ENCODE measurements around the gene ABCA7.

Gene ABCA7

DNA sequence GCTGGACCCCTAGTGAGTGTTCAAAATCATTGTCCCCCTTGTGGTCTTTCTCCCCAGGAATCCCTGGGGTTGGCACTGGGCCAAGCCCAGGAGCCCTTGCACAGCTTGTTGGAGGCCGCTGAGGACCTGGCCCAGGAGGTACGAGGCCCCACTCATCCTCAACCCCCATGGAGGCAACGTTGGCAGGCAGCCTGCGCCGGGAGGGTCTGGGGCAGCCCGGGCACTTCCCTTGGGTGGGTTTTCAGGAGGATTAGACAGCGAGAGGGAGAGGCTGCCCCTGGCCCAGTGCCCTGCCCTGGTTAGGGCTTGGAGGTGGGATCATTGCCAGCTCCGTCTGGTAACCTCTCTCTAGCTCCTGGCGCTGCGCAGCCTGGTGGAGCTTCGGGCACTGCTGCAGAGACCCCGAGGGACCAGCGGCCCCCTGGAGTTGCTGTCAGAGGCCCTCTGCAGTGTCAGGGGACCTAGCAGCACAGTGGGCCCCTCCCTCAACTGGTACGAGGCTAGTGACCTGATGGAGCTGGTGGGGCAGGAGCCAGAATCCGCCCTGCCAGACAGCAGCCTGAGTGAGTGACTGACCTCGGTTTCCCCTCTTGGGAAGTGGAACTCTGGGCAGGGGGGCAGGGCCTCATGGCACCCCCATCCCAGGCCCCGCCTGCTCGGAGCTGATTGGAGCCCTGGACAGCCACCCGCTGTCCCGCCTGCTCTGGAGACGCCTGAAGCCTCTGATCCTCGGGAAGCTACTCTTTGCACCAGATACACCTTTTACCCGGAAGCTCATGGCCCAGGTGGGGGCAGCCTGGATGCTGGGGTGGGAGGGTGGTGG lies 3.0 kb downstream of the ABCA7 start:
- no peak overlapping the region for H3K4me3 ChIP-seq (replicated peaks; ENCODE audit: low read depth, low read length)
- no peak for DNase-seq (ENCODE audit: low read depth)
- TF ChIP-seq, protein P1, sequence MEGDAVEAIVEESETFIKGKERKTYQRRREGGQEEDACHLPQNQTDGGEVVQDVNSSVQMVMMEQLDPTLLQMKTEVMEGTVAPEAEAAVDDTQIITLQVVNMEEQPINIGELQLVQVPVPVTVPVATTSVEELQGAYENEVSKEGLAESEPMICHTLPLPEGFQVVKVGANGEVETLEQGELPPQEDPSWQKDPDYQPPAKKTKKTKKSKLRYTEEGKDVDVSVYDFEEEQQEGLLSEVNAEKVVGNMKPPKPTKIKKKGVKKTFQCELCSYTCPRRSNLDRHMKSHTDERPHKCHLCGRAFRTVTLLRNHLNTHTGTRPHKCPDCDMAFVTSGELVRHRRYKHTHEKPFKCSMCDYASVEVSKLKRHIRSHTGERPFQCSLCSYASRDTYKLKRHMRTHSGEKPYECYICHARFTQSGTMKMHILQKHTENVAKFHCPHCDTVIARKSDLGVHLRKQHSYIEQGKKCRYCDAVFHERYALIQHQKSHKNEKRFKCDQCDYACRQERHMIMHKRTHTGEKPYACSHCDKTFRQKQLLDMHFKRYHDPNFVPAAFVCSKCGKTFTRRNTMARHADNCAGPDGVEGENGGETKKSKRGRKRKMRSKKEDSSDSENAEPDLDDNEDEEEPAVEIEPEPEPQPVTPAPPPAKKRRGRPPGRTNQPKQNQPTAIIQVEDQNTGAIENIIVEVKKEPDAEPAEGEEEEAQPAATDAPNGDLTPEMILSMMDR (IDR thresholded peaks at IDR 0.05; ENCODE audit: low read length, missing control alignments), result no peak

DNA sequence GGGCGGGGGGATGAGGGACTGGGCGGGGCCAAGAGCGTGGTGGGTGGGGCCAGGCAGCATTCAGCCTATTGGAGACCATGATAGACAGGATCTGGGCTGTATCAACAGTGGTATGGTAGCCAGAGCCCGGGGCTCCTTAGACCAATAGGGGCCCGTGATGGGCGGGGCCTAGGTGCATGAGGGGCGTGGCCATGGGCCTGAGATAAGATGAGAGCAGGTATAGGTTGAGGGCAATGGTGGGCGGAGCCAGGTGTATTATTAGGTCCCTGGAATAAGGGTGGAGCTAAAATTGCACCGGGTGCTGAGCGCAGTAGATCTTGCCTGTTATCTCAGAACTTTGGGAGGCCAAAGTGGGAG lies 5.3 kb downstream of the ABCA7 start:
- TF ChIP-seq, protein P1 (IDR thresholded peaks at IDR 0.05; ENCODE audit: low read length, missing control alignments), result no peak
- DNase-seq (ENCODE audit: low read depth), result no peak
- no peak overlapping the region for H3K4me3 ChIP-seq (replicated peaks; ENCODE audit: low read depth, low read length)

DNA sequence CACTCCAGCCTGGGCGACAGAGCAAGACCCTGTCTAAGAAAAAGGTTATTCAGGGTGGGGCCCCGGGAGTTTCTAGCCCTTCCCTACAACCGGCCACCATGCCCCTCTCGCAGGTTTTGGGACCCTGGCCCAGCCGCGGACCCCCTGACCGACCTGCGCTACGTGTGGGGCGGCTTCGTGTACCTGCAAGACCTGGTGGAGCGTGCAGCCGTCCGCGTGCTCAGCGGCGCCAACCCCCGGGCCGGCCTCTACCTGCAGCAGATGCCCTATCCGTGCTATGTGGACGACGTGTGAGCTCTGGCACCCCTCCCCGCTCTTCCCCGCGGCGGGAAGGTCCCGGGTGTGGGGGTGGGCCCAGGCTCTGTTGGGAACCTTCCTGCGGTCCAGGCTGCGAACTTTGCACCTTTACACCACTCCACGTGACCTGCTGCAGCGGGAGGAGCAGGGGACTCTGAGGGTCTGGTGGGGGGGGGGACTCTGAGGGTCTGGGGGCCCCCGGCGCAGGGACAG lies 6.3 kb downstream of the ABCA7 start:
- DNase-seq (ENCODE audit: low read depth), result no peak
- TF ChIP-seq, protein P1 (IDR thresholded peaks at IDR 0.05; ENCODE audit: low read length, missing control alignments), result no peak
- no peak overlapping the region for H3K4me3 ChIP-seq (replicated peaks; ENCODE audit: low read depth, low read length)

DNA sequence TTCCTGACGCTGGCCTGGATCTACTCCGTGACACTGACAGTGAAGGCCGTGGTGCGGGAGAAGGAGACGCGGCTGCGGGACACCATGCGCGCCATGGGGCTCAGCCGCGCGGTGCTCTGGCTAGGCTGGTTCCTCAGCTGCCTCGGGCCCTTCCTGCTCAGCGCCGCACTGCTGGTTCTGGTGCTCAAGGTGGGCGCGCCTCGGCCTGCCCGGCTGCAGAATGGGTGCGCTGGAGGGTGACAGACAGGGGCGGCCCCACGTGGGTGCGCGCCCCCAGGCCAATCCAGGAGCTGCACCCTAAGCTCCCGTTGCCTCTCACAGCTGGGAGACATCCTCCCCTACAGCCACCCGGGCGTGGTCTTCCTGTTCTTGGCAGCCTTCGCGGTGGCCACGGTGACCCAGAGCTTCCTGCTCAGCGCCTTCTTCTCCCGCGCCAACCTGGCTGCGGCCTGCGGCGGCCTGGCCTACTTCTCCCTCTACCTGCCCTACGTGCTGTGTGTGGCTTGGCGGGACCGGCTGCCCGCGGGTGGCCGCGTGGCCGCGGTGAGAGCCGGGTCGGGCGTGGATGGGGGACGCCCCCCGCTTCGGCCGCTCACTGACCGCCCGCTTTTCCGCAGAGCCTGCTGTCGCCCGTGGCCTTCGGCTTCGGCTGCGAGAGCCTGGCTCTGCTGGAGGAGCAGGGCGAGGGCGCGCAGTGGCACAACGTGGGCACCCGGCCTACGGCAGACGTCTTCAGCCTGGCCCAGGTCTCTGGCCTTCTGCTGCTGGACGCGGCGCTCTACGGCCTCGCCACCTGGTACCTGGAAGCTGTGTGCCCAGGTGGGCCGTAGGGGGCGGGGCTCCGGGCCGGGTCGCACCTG lies 7.2 kb downstream of the ABCA7 start:
- no peak overlapping the region for H3K4me3 ChIP-seq (replicated peaks; ENCODE audit: low read depth, low read length)

DNA sequence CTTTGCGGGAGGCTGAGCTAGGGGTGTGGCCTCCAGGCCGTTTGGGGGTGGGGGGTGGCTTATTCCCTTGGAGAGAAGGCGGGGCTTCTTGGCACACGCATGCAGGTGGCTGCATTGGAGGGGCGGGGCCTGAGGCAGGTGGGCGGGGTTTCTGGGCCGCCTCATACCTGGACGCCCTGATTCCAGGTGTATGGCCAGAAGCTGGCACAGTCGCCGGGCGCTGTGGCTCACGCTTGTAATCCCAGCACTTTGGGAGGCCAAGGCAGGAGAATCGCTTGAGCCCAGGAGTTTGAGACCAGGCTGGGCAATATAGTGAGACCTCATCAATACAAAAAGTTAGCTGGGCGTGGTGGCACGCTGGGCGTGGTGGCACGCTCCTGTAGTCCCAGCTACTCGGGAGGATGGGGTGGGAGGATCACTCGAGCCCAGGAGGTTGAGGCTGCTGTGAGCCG lies 7.8 kb downstream of the ABCA7 start:
- DNase-seq (ENCODE audit: low read depth), result no peak
- TF ChIP-seq, protein P1 (IDR thresholded peaks at IDR 0.05; ENCODE audit: low read length, missing control alignments), result no peak
- H3K4me3 ChIP-seq (replicated peaks; ENCODE audit: low read depth, low read length), result no peak overlapping the region

More for the DNA sequence above, 7.2 kb downstream of the ABCA7 start:
- TF ChIP-seq, protein P1 (IDR thresholded peaks at IDR 0.05; ENCODE audit: low read length, missing control alignments), result no peak
- no peak for DNase-seq (ENCODE audit: low read depth)

DNA sequence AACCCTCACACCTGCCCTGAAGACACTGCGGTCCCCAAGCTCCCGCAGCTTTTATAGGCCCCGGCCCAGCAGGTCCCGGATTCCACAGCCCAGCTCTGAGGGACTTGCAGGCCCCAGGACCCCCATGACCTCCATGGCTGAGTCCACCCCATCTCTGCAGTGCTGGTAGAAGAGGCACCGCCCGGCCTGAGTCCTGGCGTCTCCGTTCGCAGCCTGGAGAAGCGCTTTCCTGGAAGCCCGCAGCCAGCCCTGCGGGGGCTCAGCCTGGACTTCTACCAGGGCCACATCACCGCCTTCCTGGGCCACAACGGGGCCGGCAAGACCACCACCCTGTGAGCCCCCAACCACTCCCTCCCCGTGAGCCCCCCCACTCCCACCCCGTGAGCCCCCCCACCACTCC lies 9.2 kb downstream of the ABCA7 start:
- TF ChIP-seq, protein P1 (IDR thresholded peaks at IDR 0.05; ENCODE audit: low read length, missing control alignments), result no peak
- H3K4me3 ChIP-seq (replicated peaks; ENCODE audit: low read depth, low read length), result no peak overlapping the region
- no peak for DNase-seq (ENCODE audit: low read depth)
